WI38 (cell line): ENCODE results near the gene MOXD1.

Experiments used
- H3K4me3 ChIP-seq: 2 replicates; pipeline ENCODE4 v1.5.1; 2011; ENCODE audit warnings: low read depth, mild to moderate bottlenecking, control low read depth, low read length
- TF ChIP-seq, protein P1 (sequence below): IDR thresholded peaks from 2 replicates; pipeline ENCODE4 v1.5.1; 2012; ENCODE audit warnings: low read depth, mild to moderate bottlenecking, control low read depth, low read length

The MOXD1 gene

DNA sequence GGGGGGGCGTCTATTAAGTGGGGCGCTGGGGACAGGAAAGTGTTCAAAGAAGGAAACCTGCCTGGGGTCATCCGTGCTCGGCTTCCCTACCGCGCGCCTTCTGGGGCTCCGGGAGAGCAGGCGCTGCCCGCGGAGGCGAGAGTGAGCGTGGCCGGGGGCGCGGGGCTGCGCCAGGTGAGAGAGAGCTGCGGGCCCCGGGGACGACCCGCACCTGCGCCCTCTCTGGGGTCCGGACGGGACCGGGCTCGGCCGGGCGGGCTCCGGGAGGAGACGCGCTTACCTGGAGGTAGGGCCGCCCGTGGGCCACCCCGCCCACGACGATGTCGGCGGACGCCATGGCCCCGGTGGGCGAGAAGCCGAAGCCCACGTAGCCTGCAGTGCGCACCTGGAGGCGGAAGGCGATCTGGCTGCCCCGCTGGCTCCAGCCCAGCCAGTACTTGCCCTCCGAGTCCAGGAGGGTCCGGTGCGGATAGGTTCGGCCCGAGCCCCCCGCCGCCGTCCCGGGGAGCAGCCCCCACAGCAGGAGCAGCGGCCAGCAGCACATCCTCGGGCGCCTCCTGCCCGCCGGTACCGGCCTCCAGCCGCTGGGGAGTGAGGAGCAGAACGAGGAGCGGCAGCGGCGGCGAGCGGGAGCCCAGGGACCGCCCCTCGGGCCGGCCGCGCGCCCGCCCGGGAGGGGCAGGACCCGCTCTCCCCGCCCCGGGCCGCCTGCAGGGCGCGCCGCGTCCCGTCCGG is at the start of gene MOXD1:
Gene MOXD1, minus strand, starts transcription at position 593 of the 735 bp plus-strand sequence. Its CDS starts 49 bp downstream, at position 544.
- peak within 1 kb of the TSS; percentile 83 for H3K4me3 ChIP-seq
- TF ChIP-seq, protein P1, sequence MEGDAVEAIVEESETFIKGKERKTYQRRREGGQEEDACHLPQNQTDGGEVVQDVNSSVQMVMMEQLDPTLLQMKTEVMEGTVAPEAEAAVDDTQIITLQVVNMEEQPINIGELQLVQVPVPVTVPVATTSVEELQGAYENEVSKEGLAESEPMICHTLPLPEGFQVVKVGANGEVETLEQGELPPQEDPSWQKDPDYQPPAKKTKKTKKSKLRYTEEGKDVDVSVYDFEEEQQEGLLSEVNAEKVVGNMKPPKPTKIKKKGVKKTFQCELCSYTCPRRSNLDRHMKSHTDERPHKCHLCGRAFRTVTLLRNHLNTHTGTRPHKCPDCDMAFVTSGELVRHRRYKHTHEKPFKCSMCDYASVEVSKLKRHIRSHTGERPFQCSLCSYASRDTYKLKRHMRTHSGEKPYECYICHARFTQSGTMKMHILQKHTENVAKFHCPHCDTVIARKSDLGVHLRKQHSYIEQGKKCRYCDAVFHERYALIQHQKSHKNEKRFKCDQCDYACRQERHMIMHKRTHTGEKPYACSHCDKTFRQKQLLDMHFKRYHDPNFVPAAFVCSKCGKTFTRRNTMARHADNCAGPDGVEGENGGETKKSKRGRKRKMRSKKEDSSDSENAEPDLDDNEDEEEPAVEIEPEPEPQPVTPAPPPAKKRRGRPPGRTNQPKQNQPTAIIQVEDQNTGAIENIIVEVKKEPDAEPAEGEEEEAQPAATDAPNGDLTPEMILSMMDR: no peak

DNA sequence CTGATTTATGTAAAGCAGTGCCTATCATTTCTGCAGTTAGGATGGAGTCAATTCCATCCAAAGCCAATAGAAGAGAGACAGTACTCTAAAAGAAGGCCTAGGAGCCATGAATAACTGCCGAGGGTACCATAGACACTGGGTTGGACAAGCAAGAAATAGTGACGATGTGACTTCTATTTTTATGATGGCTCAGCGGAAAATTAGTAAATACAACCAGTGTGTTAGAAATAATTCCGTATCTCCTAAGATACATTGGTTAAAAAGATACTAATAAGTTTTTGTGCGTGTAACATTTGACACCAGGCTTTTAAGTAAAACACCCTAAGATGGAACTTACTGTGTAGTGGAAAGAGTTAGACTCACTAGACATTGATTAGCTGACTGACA is 45.6 kb upstream of the MOXD1 start:
- TF ChIP-seq, protein P1: no peak
- no peak overlapping the region for H3K4me3 ChIP-seq

DNA sequence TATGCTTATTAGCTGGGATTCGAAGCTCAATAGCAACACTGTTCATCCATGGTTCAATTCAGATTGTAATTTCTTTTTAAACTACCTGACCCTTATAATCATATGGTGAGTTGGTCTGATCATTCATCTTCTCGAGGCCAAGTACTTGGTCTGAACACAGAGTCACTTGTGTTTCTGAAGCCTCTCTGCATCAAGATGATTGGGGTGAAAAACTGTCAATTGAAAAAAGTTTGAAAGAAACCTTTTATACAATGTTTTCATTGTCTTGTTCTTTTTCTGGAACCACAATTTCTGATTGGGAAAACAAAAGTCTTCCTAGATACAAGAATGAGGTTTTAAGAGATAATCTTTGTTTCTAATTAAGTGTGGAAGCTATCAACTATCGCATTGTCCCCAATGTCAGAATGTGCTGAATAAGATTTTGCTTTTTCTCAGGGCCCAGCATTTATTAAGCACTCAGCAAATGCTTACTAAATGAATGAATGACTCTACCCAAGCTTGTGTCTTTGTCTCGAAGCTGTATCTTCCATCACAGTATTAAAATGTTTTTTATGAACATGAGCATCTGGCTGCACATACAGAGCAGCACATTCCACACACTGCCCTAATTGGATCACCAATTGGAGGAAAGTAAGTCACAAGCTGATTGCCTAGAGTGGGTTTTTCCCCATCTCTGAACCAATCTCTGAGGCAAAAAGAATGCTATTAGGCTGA is 45.0 kb upstream of the MOXD1 start:
- H3K4me3 ChIP-seq: no peak overlapping the region
- TF ChIP-seq, protein P1: no peak

DNA sequence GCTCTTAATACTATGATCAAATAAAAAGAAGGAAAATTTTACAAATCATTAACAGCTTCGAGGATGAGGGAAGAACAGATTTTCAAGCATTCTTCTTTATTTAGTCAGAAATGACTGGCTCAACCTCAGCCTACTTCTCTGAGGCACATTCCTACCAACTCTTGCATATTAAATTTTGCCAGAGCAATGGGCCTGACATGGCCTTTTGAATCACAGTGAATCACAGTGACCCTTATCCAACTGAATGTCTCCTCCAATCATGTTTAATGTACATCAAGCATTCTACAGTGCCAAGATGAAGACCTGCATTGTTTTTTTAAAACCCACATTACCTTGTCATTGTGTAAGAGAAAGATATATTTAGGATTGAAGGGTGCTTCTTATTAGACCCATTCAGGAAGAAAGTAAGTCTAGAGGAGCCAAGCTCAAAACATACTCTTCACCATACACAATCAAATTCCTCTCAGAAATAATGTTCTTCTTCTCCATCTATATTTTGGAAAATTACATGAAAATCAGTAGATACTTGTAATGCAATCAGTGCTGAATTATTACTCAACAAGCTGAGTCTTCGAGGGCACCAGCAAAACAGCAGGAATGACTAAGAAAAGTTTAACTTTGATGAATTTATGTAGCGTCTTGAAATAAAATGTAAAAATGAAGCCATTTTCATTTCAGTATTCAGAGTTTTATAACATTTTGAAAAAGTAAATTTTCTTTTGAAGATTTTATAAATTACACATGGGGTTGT is 44.1 kb upstream of the MOXD1 start:
- TF ChIP-seq, protein P1: no peak
- no peak overlapping the region for H3K4me3 ChIP-seq

DNA sequence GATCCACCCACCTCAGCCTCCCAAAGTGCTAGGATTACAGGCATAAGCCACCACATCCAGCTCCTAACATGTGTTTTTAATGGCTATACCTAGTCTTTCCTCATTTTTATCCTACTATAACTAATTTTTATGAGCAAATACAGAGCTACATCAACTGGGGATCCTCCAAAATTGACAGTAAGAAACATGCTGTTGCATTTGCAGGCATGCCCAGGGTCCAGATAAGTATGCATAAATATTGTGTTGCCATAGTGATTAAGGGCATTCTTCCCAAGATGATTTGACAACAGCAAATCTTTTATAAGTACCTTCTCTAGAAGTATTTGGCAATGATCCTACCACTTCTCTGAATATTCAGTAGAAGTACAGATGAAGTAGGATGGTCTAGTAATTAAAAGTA is 41.9 kb upstream of the MOXD1 start:
- H3K4me3 ChIP-seq: no peak overlapping the region
- TF ChIP-seq, protein P1: no peak

DNA sequence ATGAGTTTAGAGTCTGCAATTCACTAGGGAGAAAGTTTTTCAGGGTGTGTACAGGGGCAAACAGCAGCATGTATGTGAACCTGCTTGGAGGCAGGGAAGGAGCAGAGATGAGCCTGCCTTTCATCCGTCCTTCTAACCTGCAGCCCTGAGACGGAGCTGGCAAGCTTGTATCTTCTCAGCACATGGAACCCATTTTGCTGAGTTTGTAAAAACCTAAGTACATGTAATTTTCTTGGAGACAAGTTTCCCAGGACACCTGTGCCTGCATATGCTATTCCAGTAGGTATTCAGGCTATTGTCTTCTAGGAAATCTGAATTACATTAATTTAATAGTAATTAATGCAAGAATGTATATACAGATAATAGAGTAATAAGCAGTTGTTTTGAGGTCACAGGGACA is 28.8 kb upstream of the MOXD1 start:
- TF ChIP-seq, protein P1: no peak
- H3K4me3 ChIP-seq: no peak overlapping the region
